Mucosa of descending colon (tissue), 3 donors: ENCODE data around the gene C12orf43. TPM values are rescaled to one million over a fixed set of nuclear protein-coding genes. Genes with fewer than 3 reads are reported as not detected.

Experiments
- ATAC-seq: fragments of 200-7000 bp; cut with Tn5 transposase; one replicate; pipeline ENCODE4 v1.9.1; 2020; ENCODE audit warnings: mild to moderate bottlenecking, moderate library complexity
- DNase-seq, 3 donors: peaks; one replicate each; pipeline ENCODE4 v3.0.0-alpha.2; 2020
- H3K36me3 ChIP-seq: fragments of 200-600 bp; one replicate; pipeline ENCODE4 v1.8.0; 2021; ENCODE audit warnings: low read depth, mild to moderate bottlenecking
- H3K4me1 ChIP-seq: fragments of 200-600 bp; one replicate; pipeline ENCODE4 v1.8.0; 2021; ENCODE audit warnings: low read depth, mild to moderate bottlenecking
- H3K4me3 ChIP-seq: fragments of 200-600 bp; one replicate; pipeline ENCODE4 v1.8.0; 2021; ENCODE audit warnings: mild to moderate bottlenecking
- H3K9me3 ChIP-seq: fragments of 200-600 bp; one replicate; pipeline ENCODE4 v1.8.0; 2021; ENCODE audit warnings: mild to moderate bottlenecking
- intact Hi-C, 2 donors: fragments of 100-400 bp; cut with DNase I in 1 of 2; cut with micrococcal nuclease in 1 of 2; formaldehyde crosslinking; loops; one replicate each; pipeline versions ENCODE4 v1.11.0 to v1.11.1; 2022; cut with DNase I, micrococcal nuclease
- total RNA-seq, 3 donors: library from RNA; stranded (reverse); fragmentation: NEBNext Ultra II Directional in 2 of 3; extraction: Animal tissue kit (Norgen Biotek cat#: 25700) in 2 of 3; gene quantifications; one replicate each; pipeline versions ENCODE4 v1.2.1 to v1.2.4, GENCODE V29; 2021 to 2023
- TF ChIP-seq, protein P1 (sequence below): fragments of 200-600 bp; IDR thresholded peaks from one replicate; pipeline ENCODE4 v1.8.0; 2022; ENCODE audit warnings: antibody characterized with exemption, mild to moderate bottlenecking
- donor health status: DM: no; HTN: no; CAD: no; lungs with moderate emphysema.
- donor health status: DM: no; HTN: no; CAD: no.
- donor health status: DM: no; HTN: yes; CAD: no.

The C12orf43 gene
- total RNA-seq, 3 donors from 2014 or later: 7.6 to 22.7 (median 11.9) TPM

DNA sequence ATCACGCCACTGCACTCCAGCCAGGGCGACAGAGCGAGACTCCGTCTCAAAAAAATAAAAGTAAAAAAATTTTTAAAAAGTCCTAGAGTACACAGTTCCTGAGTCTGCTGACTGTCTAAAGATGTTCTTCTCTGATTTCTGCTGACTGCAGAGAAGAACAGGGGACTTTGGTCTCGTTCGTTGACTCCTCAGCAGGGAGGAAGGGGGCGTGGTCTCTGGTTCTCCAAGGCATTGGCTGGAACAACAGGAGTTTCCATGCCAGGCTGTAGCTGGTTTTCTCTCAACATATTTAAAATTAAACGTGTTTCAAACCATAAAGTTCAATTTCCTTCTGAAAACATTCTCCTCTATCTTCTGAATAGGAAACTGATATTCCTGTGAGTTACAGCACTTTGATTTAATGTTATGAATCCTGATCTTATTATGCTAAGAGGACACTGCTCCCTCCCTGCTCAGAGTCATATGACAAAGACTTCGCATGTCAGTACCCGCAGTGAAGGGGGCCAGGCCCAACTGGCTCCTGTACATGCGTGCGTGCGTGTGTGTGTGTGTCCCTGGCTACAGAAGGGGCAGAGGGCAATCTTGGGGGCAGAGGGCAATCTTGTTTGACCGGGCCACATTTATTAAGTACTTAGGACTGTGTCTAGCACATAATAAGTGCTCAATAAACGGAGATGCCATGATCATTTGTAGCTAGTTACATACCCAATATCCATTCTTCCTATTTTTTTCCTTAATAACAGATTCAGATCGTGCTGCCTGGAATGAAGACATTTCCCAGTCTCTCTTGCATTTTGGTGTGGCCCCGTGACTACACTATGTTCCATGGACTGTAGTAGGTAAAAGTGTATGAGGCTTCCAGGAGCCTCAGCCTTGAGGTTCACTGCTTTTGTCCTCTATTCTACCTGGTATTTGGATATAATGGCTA, 54.4 kb downstream of the C12orf43 start:
- TF ChIP-seq, protein P1, sequence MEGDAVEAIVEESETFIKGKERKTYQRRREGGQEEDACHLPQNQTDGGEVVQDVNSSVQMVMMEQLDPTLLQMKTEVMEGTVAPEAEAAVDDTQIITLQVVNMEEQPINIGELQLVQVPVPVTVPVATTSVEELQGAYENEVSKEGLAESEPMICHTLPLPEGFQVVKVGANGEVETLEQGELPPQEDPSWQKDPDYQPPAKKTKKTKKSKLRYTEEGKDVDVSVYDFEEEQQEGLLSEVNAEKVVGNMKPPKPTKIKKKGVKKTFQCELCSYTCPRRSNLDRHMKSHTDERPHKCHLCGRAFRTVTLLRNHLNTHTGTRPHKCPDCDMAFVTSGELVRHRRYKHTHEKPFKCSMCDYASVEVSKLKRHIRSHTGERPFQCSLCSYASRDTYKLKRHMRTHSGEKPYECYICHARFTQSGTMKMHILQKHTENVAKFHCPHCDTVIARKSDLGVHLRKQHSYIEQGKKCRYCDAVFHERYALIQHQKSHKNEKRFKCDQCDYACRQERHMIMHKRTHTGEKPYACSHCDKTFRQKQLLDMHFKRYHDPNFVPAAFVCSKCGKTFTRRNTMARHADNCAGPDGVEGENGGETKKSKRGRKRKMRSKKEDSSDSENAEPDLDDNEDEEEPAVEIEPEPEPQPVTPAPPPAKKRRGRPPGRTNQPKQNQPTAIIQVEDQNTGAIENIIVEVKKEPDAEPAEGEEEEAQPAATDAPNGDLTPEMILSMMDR: no peak
- Histone ChIP-seq H3K36me3 (no peaks in the 10 kb centered on the region), H3K4me3 (no peak overlapping the region), H3K9me3 (no peaks in the 10 kb centered on the region), H3K4me1 (peaks cover 35% of the 10 kb centered on the region)
- DNase-seq (peak; percentile 82 to 97 (median 87)), ATAC-seq (peak; percentile 61)
- intact Hi-C loops: no loop called here

DNA sequence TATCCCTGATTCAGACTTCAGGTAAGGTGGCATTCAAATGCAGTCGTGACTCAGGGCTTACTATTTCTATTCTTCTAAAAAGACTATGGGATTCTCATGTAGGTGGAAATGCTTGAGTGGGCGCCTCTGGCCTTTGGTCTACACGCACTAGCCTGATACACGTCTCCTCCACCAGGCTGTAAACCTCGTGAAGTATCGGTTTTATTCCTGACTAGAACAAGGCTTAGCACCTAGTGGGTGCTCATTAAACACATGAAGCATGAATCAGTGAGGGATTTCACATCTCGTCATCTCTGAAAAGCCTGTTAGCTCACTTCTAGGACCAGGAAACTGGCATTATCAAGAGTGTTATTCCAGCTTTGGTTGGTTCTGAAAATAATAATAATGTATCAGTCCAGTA, 55.6 kb downstream of the C12orf43 start:
- TF ChIP-seq, protein P1: no peak
- peaks cover 47% of the 10 kb centered on the region for H3K4me1 ChIP-seq
- peak in 1 of 3 donors; percentile 39 for DNase-seq
- intact Hi-C loops: no loop called here
- no peaks in the 10 kb centered on the region for H3K9me3 ChIP-seq
- no peak overlapping the region for H3K4me3 ChIP-seq
- no peaks in the 10 kb centered on the region for H3K36me3 ChIP-seq
- ATAC-seq: peak; percentile 1

DNA sequence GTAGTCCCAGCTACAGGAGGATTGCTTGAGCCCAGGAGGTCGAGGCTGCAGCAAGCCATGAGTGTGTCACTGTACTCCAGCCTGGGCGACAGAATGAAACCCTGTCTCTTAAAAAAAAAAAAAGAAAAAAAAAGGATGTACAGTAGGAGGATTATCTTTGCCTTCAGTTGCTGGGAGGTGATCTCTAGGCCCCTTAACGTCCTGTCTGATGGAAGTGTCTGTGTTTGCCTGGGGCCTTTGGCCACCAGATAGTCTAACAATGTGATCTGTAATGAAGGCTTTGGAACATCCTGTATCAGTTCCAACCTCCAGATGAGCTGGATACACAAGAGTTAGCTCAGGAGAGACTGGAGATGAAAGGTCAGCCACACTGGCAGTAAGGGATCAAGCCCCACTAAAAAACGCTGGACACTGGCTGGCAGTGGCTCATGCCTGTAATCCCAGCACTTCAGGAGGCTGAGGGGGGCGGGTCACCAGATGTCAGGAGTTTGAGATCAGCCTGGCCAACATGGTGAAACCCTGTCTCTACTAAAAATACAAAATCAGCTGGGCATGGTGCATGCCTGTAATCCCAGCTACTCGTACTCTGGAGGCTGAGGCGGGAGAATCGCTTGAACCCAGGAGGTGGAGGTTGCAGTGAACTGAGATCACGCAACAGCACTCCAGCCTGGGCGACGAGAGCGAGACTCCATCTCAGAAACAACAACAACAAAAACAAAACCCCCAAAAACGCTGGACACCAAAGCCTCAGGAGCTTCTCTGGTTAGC, 57.0 kb downstream of the C12orf43 start:
- peak in 1 of 3 donors; percentile 58 for DNase-seq
- intact Hi-C loops: no loop called here
- Histone ChIP-seq H3K36me3 (no peaks in the 10 kb centered on the region), H3K4me3 (no peak overlapping the region), H3K4me1 (peaks cover 48% of the 10 kb centered on the region), H3K9me3 (no peaks in the 10 kb centered on the region)
- TF ChIP-seq, protein P1: no peak
- no peak for ATAC-seq

DNA sequence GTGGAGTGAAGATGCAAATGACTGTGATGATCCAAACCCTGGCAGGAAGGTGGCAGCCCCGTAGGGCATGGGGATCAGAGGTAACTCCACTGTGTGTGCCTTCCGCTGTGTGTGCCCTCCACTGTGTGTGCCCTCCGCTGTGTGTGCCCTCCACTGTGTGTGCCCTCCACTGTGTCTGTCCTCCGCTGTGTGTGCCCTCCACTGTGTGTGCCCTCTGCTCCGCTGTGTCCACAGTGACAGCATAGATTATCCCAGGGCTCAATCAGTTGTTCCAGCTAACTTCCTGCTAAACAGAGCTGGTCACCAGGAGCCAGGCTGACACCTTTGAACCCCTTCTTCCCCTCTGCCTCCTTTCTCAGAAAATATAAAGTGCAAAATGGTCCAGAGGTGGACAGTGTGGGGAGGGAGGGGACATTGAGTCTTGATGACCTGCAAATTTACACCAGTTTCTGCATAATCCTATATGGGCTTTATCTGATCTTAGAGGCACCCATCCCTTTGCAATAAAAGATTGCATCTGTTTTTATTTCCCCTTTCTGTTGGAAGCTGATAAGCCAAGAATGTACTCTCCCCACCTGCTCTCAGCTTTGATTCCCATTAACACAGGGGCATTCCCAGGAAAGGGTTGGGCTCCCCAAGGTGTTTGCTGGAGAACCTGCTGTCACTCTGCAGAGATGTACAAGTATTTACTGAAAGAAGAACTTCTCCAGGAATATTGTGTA, 59.5 kb downstream of the C12orf43 start:
- Histone ChIP-seq H3K9me3 (no peaks in the 10 kb centered on the region), H3K4me3 (no peak overlapping the region), H3K4me1 (peaks cover 38% of the 10 kb centered on the region), H3K36me3 (no peaks in the 10 kb centered on the region)
- TF ChIP-seq, protein P1: no peak
- intact Hi-C loops: no loop called here
- peak; percentile 59 for ATAC-seq
- DNase-seq: peak; percentile 60 to 71 (median 67)

DNA sequence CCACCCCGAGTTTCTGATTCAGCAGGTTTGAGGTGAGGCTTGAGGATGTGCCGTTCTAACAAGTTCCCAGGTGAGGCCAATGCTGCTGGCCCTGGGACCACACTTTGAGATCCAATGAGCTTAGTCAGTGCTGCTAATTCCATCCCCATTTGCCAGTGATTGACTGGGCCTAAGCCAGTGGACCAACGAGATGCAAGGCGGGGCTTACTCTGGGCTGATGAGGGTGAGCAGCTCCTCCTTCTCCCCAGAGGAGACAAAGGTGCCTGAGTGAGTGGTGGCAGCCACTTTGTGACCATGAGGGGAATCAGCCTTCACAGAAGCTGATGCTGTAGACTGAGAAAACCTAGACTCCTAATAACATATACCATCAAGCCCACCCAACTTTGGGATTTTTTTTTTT, 61.1 kb downstream of the C12orf43 start:
- Histone ChIP-seq H3K4me1 (peaks cover 36% of the 10 kb centered on the region), H3K36me3 (no peaks in the 10 kb centered on the region), H3K9me3 (no peaks in the 10 kb centered on the region), H3K4me3 (no peak overlapping the region)
- ATAC-seq (no peak), DNase-seq (no peak)
- TF ChIP-seq, protein P1: no peak
- intact Hi-C loops: no loop called here
